Sigmoid colon (tissue), 7 donors: ENCODE data around the gene GARNL3. TPM values are rescaled to one million over a fixed set of nuclear protein-coding genes. Genes with fewer than 3 reads are reported as not detected.

Experiments
- DNase-seq: peaks from one replicate; pipeline ENCODE4 v3.0.0-alpha.2; 2019
- H3K27ac ChIP-seq, 4 donors: fragments of 200-600 bp; sonication (generic); one replicate each; pipeline ENCODE4 v1.5.1; 2016 to 2019; ENCODE audit warnings: mild to moderate bottlenecking in 1 of 4
- H3K27me3 ChIP-seq, 3 donors: fragments of 200-600 bp; sonication (generic); one replicate each; pipeline ENCODE4 v1.5.1; 2019; ENCODE audit warnings: mild to moderate bottlenecking in 1 of 3
- H3K36me3 ChIP-seq, 4 donors: fragments of 200-600 bp; sonication (generic); one replicate each; pipeline ENCODE4 v1.5.1; 2016 to 2019
- H3K4me1 ChIP-seq, 4 donors: fragments of 200-600 bp; sonication (generic); one replicate each; pipeline ENCODE4 v1.5.1; 2017 to 2019
- H3K4me3 ChIP-seq, 4 donors: fragments of 200-600 bp; sonication (generic); one replicate each; pipeline ENCODE4 v1.5.1; 2017 to 2019; ENCODE audit warnings: mild to moderate bottlenecking in 2 of 4, moderate library complexity in 1 of 4
- H3K9me3 ChIP-seq, 4 donors: fragments of 200-600 bp in 3 of 4; sonication (generic) in 3 of 4; one replicate each; pipeline versions ENCODE4 v1.5.1 to v1.6.1; 2013 to 2019
- EP300 ChIP-seq, 4 donors: sonication (generic); formaldehyde crosslinking; IDR thresholded peaks; one replicate each; pipeline ENCODE4 v1.6.1; 2017; ENCODE audit warnings: antibody characterized with exemption in 4 of 4
- POLR2A ChIP-seq, 2 donors: fragments of 450-650 bp; IDR thresholded peaks; one replicate each; pipeline ENCODE4 v1.6.1; 2016; ENCODE audit warnings: antibody characterized with exemption in 2 of 2, mild to moderate bottlenecking in 2 of 2, moderate library complexity in 2 of 2
- POLR2AphosphoS5 ChIP-seq, 4 donors: sonication (generic); formaldehyde crosslinking; IDR thresholded peaks; one replicate each; pipeline ENCODE4 v1.6.1; 2017; ENCODE audit warnings: antibody characterized with exemption in 4 of 4
- WGBS, 2 donors: extraction: QIAGEN DNeasy Blood & Tissue Kit; methylation state at CpG; one replicate each; pipeline ENCODE4 v1.1.7; 2013; 5-methylcytosine and 5-hydroxymethylcytosine counted together
- intact Hi-C: fragments of 100-400 bp; cut with DNase I; formaldehyde crosslinking; loops from one replicate; pipeline ENCODE4 v1.15.1; 2023
- polyA plus RNA-seq, 3 donors: library from polyadenylated mRNA; stranded (reverse); fragments of 200-250 nt; gene quantifications; one replicate each; pipeline ENCODE4 v1.2.3, GENCODE V29; 2013
- total RNA-seq, 4 donors: library from RNA; depleted of rRNA; stranded (reverse); fragments of >200 nt; gene quantifications; one replicate each; pipeline ENCODE4 v1.1.0, GENCODE V29; 2016
- TF ChIP-seq, protein P1 (sequence below), 4 experiments: fragments of 450-650 bp in 3 of 4; fragments of 200-600 bp in 1 of 4; IDR thresholded peaks; one replicate each; pipeline ENCODE4 v1.5.1; 2016 to 2019; ENCODE audit warnings: antibody characterized with exemption in 4 of 4, mild to moderate bottlenecking in 3 of 4, moderate library complexity in 2 of 4
- donor health status: healthy with polysubstance abuse.
- donor health status: Bipolar disorder and iron deficiency.
- donor health status: healthy.

Gene GARNL3
- total and polyA plus RNA-seq, 7 donors: 0.92 to 28.0 (median 10.2) TPM

DNA sequence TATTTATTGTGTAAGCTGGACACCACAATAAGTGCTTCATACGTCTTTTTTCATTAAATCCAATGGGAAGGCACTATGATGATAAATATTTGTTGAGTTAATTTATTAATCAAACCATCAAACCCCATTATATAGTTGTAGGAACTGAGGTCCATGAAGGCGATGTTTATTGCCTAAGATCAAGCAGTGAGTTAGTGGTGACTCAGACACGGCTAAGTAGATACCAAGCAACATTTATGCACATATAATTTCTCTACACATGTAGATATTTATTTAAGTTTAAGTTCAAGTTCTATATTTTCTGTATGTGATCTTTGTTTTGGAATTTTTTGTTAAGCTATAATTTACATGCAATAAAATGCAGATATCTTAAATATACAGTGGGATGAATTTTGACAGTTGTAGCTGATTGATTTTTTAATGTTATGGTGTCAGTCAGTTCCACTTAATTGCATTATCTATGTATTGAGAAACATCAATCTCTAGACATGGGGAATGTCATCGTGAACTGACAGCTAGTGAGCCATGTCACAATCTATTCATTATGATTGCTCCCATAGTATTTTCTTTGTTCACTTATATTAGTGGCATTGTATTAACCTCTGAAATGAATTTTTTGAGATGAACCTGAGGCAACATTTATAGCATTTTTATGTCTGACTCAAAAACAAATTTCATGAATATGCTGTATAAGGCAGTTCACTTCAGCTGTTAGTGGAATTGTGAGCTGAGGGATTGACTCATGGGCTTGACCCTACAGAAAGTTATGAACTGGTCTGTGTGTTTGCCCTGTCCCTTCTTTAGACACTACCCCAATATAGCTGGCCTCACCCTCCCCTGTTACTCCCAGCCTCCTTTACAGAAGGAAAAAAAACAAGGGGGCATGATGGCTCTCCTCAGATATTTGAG lies 11.9 kb upstream of the GARNL3 start:
- WGBS, 2 donors: 91% methylated on average over 4 of the region's 4 CpGs
- intact Hi-C loops: no loop called here

DNA sequence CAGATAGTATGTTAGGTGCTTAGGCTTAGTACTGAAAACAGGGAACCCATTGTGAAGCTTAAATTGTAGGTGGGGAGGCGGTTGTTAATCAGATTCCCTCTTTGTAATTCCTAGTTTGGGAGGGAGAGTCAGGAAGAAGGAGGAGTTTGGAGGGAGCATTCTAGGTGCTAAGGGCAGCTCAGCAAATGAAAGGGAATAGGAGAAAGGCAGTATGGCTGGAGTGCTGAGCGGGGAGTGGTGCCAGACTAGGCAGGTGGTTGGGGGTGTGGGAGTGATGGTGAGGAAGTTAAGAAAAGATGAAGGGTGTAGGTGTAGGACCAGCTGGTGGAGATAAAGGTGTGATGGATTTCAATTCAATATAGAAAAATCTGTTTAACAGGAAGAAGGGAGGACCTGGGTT lies 11.1 kb upstream of the GARNL3 start:
- Histone ChIP-seq H3K9me3 (no peaks in the 10 kb centered on the region), H3K4me3 (no peak overlapping the region), H3K36me3 (no peaks in the 10 kb centered on the region), H3K27ac (no peak overlapping the region), H3K27me3 (no peaks in the 10 kb centered on the region), H3K4me1 (no peaks in the 10 kb centered on the region)
- DNase-seq: no peak
- WGBS, 2 donors: 89 to 94% methylated on average over 2 of the region's 2 CpGs
- intact Hi-C loops: no loop called here
- TF ChIP-seq EP300 (IDR thresholded peaks at IDR 0.05) (no peak), POLR2AphosphoS5 (IDR thresholded peaks at IDR 0.05) (no peak), POLR2A (IDR thresholded peaks at IDR 0.05) (no peak)
- TF ChIP-seq, protein P1, sequence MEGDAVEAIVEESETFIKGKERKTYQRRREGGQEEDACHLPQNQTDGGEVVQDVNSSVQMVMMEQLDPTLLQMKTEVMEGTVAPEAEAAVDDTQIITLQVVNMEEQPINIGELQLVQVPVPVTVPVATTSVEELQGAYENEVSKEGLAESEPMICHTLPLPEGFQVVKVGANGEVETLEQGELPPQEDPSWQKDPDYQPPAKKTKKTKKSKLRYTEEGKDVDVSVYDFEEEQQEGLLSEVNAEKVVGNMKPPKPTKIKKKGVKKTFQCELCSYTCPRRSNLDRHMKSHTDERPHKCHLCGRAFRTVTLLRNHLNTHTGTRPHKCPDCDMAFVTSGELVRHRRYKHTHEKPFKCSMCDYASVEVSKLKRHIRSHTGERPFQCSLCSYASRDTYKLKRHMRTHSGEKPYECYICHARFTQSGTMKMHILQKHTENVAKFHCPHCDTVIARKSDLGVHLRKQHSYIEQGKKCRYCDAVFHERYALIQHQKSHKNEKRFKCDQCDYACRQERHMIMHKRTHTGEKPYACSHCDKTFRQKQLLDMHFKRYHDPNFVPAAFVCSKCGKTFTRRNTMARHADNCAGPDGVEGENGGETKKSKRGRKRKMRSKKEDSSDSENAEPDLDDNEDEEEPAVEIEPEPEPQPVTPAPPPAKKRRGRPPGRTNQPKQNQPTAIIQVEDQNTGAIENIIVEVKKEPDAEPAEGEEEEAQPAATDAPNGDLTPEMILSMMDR (IDR thresholded peaks at IDR 0.05): no peak

More for the DNA sequence above, 11.9 kb upstream of the GARNL3 start:
- H3K36me3 ChIP-seq: no peaks in the 10 kb centered on the region
- no peak overlapping the region for H3K27ac ChIP-seq
- no peaks in the 10 kb centered on the region for H3K9me3 ChIP-seq
- DNase-seq: no peak
- TF ChIP-seq POLR2AphosphoS5 (IDR thresholded peaks at IDR 0.05) (no peak), POLR2A (IDR thresholded peaks at IDR 0.05) (no peak), EP300 (IDR thresholded peaks at IDR 0.05) (no peak)
- TF ChIP-seq, protein P1 (IDR thresholded peaks at IDR 0.05): no peak
- H3K4me1 ChIP-seq: no peaks in the 10 kb centered on the region
- no peaks in the 10 kb centered on the region for H3K27me3 ChIP-seq
- no peak overlapping the region for H3K4me3 ChIP-seq

DNA sequence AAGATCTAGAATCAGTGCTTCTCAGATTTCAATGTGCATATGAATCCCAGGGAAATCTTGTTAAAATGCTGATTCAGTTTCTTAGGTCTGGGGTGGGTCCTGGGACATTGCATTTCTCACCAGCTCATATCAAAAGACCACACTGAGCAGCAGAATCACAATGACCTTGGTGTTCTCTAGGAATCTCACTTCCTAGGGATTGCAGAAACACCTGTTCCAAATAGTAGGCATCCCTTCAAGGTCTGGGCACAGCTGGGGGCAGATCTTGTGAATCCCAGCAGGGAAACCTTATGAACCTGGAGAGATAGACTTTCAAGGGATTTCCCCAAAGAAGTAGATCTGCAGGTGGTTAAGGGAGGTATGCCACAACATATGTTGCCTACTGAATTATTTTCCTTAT lies 8.9 kb upstream of the GARNL3 start:
- Histone ChIP-seq H3K27ac (no peak overlapping the region), H3K36me3 (no peaks in the 10 kb centered on the region), H3K4me3 (no peak overlapping the region), H3K4me1 (peaks cover 0 to 4% (median 0%) of the 10 kb centered on the region in 4 donors), H3K9me3 (no peaks in the 10 kb centered on the region), H3K27me3 (no peaks in the 10 kb centered on the region)
- DNase-seq: no peak
- intact Hi-C loops: no loop called here
- no peak for TF ChIP-seq POLR2A (IDR thresholded peaks at IDR 0.05)
- TF ChIP-seq POLR2AphosphoS5 (IDR thresholded peaks at IDR 0.05): no peak
- TF ChIP-seq, protein P1 (IDR thresholded peaks at IDR 0.05): no peak
- no peak for TF ChIP-seq EP300 (IDR thresholded peaks at IDR 0.05)

DNA sequence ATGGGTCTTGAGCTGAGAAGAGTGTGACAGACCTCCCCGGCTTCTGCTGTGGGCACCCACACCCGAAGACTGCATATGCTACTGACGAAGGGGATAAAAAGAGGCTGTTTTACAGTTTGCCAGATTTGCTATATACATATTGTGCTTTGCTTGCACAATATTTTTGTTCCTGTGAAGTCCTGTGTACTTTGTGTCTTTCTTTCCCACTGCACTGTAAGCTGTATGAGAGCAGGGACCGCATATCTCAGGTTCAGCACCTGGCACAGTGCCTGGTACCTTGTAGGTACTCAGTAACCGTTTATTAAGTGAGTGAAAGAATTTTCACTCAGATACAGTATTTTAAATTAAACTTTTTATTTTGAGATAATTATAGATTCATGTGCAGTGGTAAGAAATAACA lies 8.2 kb upstream of the GARNL3 start:
- Histone ChIP-seq H3K27me3 (no peaks in the 10 kb centered on the region), H3K9me3 (no peaks in the 10 kb centered on the region), H3K27ac (no peak overlapping the region), H3K4me3 (no peak overlapping the region), H3K4me1 (peaks cover 0 to 4% (median 0%) of the 10 kb centered on the region in 4 donors), H3K36me3 (no peaks in the 10 kb centered on the region)
- intact Hi-C loops: no loop called here
- 88% methylated on average over 5 of the region's 5 CpGs for WGBS, 2 donors
- DNase-seq: no peak
- TF ChIP-seq POLR2A (IDR thresholded peaks at IDR 0.05) (no peak), POLR2AphosphoS5 (IDR thresholded peaks at IDR 0.05) (no peak), EP300 (IDR thresholded peaks at IDR 0.05) (no peak)
- TF ChIP-seq, protein P1 (IDR thresholded peaks at IDR 0.05): no peak
